Astrocyte of the spinal cord (primary cell): ENCODE data around the gene PDLIM1.
A peak's percentile ranks its signal among the peaks of the same experiment; 100 is the strongest.

Experiments used
- DNase-seq: peaks from one replicate; pipeline ENCODE4 v3.0.0; 2011; ENCODE audit warnings: low read depth, low spot score
- H3K4me3 ChIP-seq: 2 replicates; pipeline ENCODE4 v1.5.1; 2011; ENCODE audit warnings: low read depth, mild to moderate bottlenecking, low read length, moderate library complexity
- CTCF ChIP-seq: IDR thresholded peaks from 2 replicates; pipeline ENCODE4 v1.5.1; 2012; ENCODE audit warnings: low read depth, mild to moderate bottlenecking, low read length, inconsistent platforms
- in situ Hi-C: cut with HindIII; loops from 2 replicates; pipeline ENCODE4 v1.10.0; 2017; ENCODE audit warnings: low sequenced_read_pairs

Gene PDLIM1

GRCh38 chr10:95290461-95291364 is at the start of gene PDLIM1:
Gene PDLIM1 (minus strand): TSS chr10:95291003. CDS start chr10:95290915, 88 bp downstream.
- in situ Hi-C loops = no loop called here
- peak; percentile 13 for TF ChIP-seq CTCF
- H3K4me3 ChIP-seq = peak within 1 kb of the TSS; percentile 82
- DNase-seq = peak; percentile 57

GRCh38 chr10:95339863-95340262 is 49.1 kb upstream of the PDLIM1 start:
- in situ Hi-C loops = no loop called here
- H3K4me3 ChIP-seq = no peak overlapping the region
- no peak for TF ChIP-seq CTCF
- DNase-seq = no peak

- no peak for TF ChIP-seq CTCF
- in situ Hi-C loops = no loop called here
- H3K4me3 ChIP-seq = no peak overlapping the region
- DNase-seq = no peak
Observed at GRCh38 chr10:95337423-95338160, 46.8 kb upstream of the PDLIM1 start.

- in situ Hi-C loops = no loop called here
Observed at GRCh38 chr10:95336702-95337101, 45.9 kb upstream of the PDLIM1 start.

GRCh38 chr10:95335933-95336699 is 45.3 kb upstream of the PDLIM1 start:
- no peak overlapping the region for H3K4me3 ChIP-seq
- DNase-seq = no peak
- in situ Hi-C loops = no loop called here
- TF ChIP-seq CTCF = no peak

More at GRCh38 chr10:95336702-95337101, 45.9 kb upstream of the PDLIM1 start:
- no peak for TF ChIP-seq CTCF
- DNase-seq = no peak
- H3K4me3 ChIP-seq = no peak overlapping the region

- no peak for DNase-seq
- TF ChIP-seq CTCF = no peak
- in situ Hi-C loops = no loop called here
- H3K4me3 ChIP-seq = no peak overlapping the region
Observed at GRCh38 chr10:95334805-95335144, 44.0 kb upstream of the PDLIM1 start.
